Astrocyte (in vitro differentiated cells and primary cell): ENCODE data around the gene RYR2. TPM values are rescaled to one million over a fixed set of nuclear protein-coding genes. Genes with fewer than 3 reads are reported as not detected.

Experiments used
- DNase-seq: peaks from one replicate; pipeline ENCODE4 v3.0.0-alpha.2; 2010; ENCODE audit warnings: low read depth
- FAIRE-seq: peaks from 2 replicates; lab custom pipeline; 2011; peaks lifted over from hg19 to GRCh38; lab: Jason Lieb, UNC
- H2AFZ ChIP-seq: 2 replicates; pipeline ENCODE4 v1.6.0; 2012; ENCODE audit warnings: low read depth, low read length, inconsistent platforms
- H3K27ac ChIP-seq: 2 replicates; pipeline ENCODE4 v1.5.1; 2011; ENCODE audit warnings: low read depth, low read length, inconsistent platforms
- H3K27me3 ChIP-seq: 2 replicates; pipeline ENCODE4 v1.6.0; 2011; ENCODE audit warnings: low read length, inconsistent platforms; ENCODE audit not compliant: insufficient read depth
- H3K36me3 ChIP-seq: 2 replicates; pipeline ENCODE4 v1.5.1; 2011; ENCODE audit warnings: low read length, inconsistent platforms; ENCODE audit not compliant: insufficient read depth
- H3K4me1 ChIP-seq: 2 replicates; pipeline ENCODE4 v1.5.1; 2011; ENCODE audit warnings: low read length, inconsistent platforms; ENCODE audit not compliant: insufficient read depth
- H3K4me2 ChIP-seq: 2 replicates; pipeline ENCODE4 v1.6.0; 2012; ENCODE audit warnings: low read length, inconsistent platforms
- H3K4me3 ChIP-seq: 2 replicates; pipeline ENCODE4 v1.5.1; 2011; ENCODE audit warnings: low read depth, mild to moderate bottlenecking, low read length, inconsistent platforms; ENCODE audit not compliant: insufficient read depth
- H3K79me2 ChIP-seq: 2 replicates; pipeline ENCODE4 v1.6.0; 2012; ENCODE audit warnings: mild to moderate bottlenecking, low read length, inconsistent platforms; ENCODE audit not compliant: insufficient read depth
- H3K9ac ChIP-seq: 2 replicates; pipeline ENCODE4 v1.6.0; 2012; ENCODE audit warnings: mild to moderate bottlenecking, low read length, inconsistent platforms
- H3K9me3 ChIP-seq: 2 replicates; pipeline ENCODE4 v1.5.1; 2012; ENCODE audit warnings: low read depth, mild to moderate bottlenecking, low read length, inconsistent platforms; ENCODE audit not compliant: insufficient read depth
- H4K20me1 ChIP-seq: 2 replicates; pipeline ENCODE4 v1.6.0; 2012; ENCODE audit warnings: low read length, inconsistent platforms; ENCODE audit not compliant: insufficient read depth
- H3K27ac Mint-ChIP-seq: one replicate; pipeline ENCODE4 v1.8.0; 2021; ENCODE audit warnings: mild to moderate bottlenecking, mixed read lengths; ENCODE audit not compliant: unreplicated experiment
- H3K27me3 Mint-ChIP-seq: one replicate; pipeline ENCODE4 v1.8.0; 2021; ENCODE audit warnings: low read depth, mixed read lengths; ENCODE audit not compliant: unreplicated experiment
- H3K36me3 Mint-ChIP-seq: one replicate; pipeline ENCODE4 v1.8.0; 2021; ENCODE audit warnings: low read depth, mixed read lengths; ENCODE audit not compliant: unreplicated experiment
- H3K4me1 Mint-ChIP-seq: one replicate; pipeline ENCODE4 v1.8.0; 2021; ENCODE audit warnings: low read depth, mixed read lengths; ENCODE audit not compliant: unreplicated experiment
- H3K4me3 Mint-ChIP-seq: one replicate; pipeline ENCODE4 v1.8.0; 2021; ENCODE audit warnings: mild to moderate bottlenecking, moderate library complexity, mixed read lengths; ENCODE audit not compliant: unreplicated experiment
- H3K9me3 Mint-ChIP-seq: one replicate; pipeline ENCODE4 v1.8.0; 2021; ENCODE audit warnings: mild to moderate bottlenecking, mixed read lengths; ENCODE audit not compliant: unreplicated experiment
- EZH2 ChIP-seq: IDR thresholded peaks from 2 replicates; pipeline ENCODE4 v1.6.1; 2012; ENCODE audit warnings: mild to moderate bottlenecking, low read length, inconsistent platforms; ENCODE audit not compliant: insufficient read depth
- total RNA-seq: library from RNA; stranded (reverse); gene quantifications from 2 replicates; pipeline ENCODE4 v1.2.1, GENCODE V29; 2021
- TF ChIP-seq, protein P1 (sequence below): IDR thresholded peaks from 2 replicates; pipeline ENCODE4 v1.5.1; 2011; ENCODE audit warnings: low read depth, mild to moderate bottlenecking, inconsistent platforms, low read length, moderate library complexity; ENCODE audit not compliant: insufficient read depth

The RYR2 gene
- total RNA-seq, 1 donor from 2014 or later: 0.30 TPM

DNA sequence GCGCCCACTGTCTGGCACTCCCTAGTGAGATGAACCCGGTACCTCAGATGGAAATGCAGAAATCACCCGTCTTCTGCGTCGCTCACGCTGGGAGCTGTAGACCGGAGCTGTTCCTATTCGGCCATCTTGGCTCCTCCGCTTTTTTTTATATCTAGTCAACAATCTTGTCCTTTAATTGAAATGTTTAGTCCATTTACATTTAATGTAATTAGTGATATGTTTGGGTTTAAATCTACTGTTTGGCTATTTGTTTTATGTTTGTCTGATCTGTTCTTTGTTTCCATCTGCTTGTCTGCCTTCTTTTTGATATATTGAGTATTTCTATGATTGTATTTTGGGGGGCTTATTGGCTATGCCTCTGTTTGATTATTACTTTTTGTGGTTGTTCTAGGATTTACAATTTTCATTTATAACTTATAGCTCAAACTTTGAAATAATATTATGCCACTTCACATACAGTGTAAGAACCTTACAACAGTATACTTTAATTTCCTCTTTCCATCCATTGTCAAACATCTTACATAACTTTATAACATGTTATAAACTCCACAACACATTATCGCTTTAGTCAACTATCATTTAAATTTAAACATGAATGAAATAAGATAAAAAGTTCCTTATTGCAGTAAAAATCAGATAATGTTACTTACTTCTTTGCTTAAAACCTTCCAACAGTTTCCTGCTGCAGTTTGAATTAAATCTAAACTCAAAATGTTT is 16.5 kb upstream of the RYR2 start:
- FAIRE-seq (no peak), DNase-seq (no peak)
- no peaks in the 10 kb centered on the region for H3K36me3 ChIP-seq
- no peaks in the 10 kb centered on the region for H3K27me3 ChIP-seq
- no peak overlapping the region for H3K4me3 ChIP-seq
- Mint-ChIP-seq H3K4me1 (no peaks in the 10 kb centered on the region), H3K9me3 (peaks cover 3% of the 10 kb centered on the region), H3K27ac (no peak overlapping the region), H3K4me3 (no peak overlapping the region), H3K27me3 (no peaks in the 10 kb centered on the region), H3K36me3 (no peaks in the 10 kb centered on the region)
- H3K4me1 ChIP-seq: no peaks in the 10 kb centered on the region
- no peaks in the 10 kb centered on the region for H4K20me1 ChIP-seq
- H3K27ac ChIP-seq: no peak overlapping the region
- TF ChIP-seq, protein P1, sequence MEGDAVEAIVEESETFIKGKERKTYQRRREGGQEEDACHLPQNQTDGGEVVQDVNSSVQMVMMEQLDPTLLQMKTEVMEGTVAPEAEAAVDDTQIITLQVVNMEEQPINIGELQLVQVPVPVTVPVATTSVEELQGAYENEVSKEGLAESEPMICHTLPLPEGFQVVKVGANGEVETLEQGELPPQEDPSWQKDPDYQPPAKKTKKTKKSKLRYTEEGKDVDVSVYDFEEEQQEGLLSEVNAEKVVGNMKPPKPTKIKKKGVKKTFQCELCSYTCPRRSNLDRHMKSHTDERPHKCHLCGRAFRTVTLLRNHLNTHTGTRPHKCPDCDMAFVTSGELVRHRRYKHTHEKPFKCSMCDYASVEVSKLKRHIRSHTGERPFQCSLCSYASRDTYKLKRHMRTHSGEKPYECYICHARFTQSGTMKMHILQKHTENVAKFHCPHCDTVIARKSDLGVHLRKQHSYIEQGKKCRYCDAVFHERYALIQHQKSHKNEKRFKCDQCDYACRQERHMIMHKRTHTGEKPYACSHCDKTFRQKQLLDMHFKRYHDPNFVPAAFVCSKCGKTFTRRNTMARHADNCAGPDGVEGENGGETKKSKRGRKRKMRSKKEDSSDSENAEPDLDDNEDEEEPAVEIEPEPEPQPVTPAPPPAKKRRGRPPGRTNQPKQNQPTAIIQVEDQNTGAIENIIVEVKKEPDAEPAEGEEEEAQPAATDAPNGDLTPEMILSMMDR: no peak
- no peak for TF ChIP-seq EZH2
- H3K9me3 ChIP-seq: no peaks in the 10 kb centered on the region
- no peak overlapping the region for H3K4me2 ChIP-seq
- no peak overlapping the region for H3K9ac ChIP-seq
- H3K79me2 ChIP-seq: no peaks in the 10 kb centered on the region
- H2AFZ ChIP-seq: no peak overlapping the region

DNA sequence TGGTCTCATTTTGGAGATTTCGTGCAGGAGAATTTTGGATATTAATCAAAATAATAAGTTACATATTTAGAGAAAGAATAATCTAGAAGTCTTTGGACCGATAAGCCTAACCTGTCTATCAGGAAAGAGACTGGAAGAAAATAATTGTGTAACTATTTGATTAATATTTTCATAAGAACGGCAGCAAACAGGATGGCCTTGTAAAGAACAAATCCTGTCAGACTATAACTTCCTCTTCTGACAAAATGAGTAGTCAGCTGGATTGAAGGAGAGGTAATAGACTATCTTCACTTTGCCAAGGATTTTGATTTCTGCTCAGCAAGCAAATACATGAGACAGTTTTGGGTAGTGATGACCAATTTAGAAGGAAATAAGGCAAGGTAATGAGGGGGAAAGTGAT is 12.7 kb upstream of the RYR2 start:
- Histone ChIP-seq H3K9ac (no peak overlapping the region), H3K4me3 (no peak overlapping the region), H3K9me3 (no peaks in the 10 kb centered on the region), H3K27ac (no peak overlapping the region), H3K79me2 (no peaks in the 10 kb centered on the region), H3K4me2 (no peak overlapping the region), H4K20me1 (no peaks in the 10 kb centered on the region), H2AFZ (no peak overlapping the region), H3K27me3 (no peaks in the 10 kb centered on the region), H3K36me3 (no peaks in the 10 kb centered on the region), H3K4me1 (peaks cover 3% of the 10 kb centered on the region)
- no peak overlapping the region for H3K27ac Mint-ChIP-seq
- peaks cover 6% of the 10 kb centered on the region for H3K4me1 Mint-ChIP-seq
- TF ChIP-seq EZH2: no peak
- TF ChIP-seq, protein P1: no peak
- no peak for DNase-seq
- H3K9me3 Mint-ChIP-seq: peaks cover 3% of the 10 kb centered on the region
- H3K27me3 Mint-ChIP-seq: no peaks in the 10 kb centered on the region
- no peak for FAIRE-seq
- no peak overlapping the region for H3K4me3 Mint-ChIP-seq
- no peaks in the 10 kb centered on the region for H3K36me3 Mint-ChIP-seq

DNA sequence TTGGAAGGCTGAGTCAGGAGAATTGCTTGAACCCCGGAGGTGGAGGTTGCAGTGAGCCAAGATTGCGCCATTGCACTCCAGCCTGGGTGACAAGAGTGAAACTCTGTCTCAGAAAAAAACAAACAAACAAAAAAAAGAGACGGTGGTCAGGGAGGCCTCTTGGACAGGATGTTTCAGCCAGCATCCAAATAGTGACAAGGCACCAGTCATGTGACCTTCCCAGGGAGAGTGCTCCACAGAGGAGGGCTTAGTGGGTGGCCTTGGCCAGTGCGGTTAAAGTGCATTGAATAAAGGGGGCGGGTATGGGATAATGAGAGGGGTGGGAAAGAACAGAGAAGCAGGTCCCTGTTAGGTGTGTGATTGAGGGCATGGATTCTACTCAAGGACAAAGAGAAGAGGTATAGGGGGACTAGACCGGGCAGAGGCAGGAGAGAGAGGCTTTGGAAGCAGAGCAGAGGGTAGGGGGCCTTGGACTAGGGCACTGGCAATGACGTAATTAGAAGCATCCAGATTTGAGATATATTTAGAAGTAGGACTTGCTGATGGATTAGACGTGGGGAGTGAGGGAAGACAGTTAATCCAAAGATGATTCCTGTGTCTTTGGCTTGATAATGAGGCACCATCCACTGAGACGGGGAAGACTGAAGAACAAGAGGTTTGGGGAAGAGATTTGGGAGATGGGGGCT is 12.0 kb upstream of the RYR2 start:
- Mint-ChIP-seq H3K27ac (no peak overlapping the region), H3K4me3 (no peak overlapping the region), H3K36me3 (no peaks in the 10 kb centered on the region), H3K9me3 (peaks cover 3% of the 10 kb centered on the region), H3K4me1 (peaks cover 6% of the 10 kb centered on the region), H3K27me3 (no peaks in the 10 kb centered on the region)
- Histone ChIP-seq H3K9ac (no peak overlapping the region), H4K20me1 (no peaks in the 10 kb centered on the region), H3K4me1 (peaks cover 3% of the 10 kb centered on the region), H3K27me3 (no peaks in the 10 kb centered on the region), H3K27ac (no peak overlapping the region), H3K36me3 (no peaks in the 10 kb centered on the region), H3K4me2 (no peak overlapping the region), H3K4me3 (no peak overlapping the region), H2AFZ (no peak overlapping the region), H3K9me3 (no peaks in the 10 kb centered on the region), H3K79me2 (no peaks in the 10 kb centered on the region)
- DNase-seq: no peak
- FAIRE-seq: no peak
- TF ChIP-seq, protein P1: no peak
- no peak for TF ChIP-seq EZH2
